ENCODE measurements around the gene LEF1.
A peak's percentile ranks its signal among the peaks of the same experiment; 100 is the strongest.

LEF1 gene

DNA sequence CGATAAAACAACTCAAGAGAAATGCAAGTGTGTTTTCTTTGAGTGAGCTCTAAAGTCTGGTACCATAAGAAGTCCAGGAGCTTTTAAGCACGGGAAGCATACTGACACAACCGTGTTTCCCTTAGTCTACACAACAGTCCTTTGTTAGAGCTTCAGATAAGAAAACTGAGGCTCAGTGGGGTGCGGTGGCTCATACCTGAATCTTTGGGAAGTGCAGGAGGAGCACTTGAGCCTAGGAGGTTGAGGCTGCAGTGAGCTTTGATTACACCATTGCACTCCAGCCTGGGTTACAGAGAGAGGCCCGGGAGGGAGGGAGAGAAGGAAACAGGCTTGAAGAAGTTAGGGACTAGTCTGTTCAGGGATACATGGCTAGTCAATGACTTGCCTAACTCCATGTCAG lies 21.9 kb downstream of the LEF1 start:
- no peak for DNase-seq

GRCh38 chr4:108146336-108146735 lies 22.4 kb downstream of the LEF1 start:
- DNase-seq: no peak

DNA sequence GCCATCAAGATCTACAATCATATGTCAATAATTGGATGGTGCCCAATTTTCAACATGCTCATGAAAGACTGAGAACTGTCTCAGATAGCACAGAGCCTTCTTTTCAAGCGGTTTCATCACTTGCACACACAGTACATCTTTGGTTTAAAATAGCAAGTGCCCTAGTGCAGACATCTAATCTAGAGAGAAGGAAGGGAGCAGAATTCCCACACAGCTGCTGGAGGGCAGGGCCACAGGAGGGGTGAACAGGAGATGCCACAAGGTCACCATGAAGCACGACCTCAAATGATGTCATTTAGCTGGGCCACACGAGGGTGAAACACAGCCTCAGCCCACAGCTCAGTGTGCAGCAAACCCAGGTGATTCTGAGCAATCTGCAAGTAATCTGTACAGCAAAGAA lies 24.3 kb downstream of the LEF1 start:
- peak; percentile 63 to 66 for DNase-seq

DNA sequence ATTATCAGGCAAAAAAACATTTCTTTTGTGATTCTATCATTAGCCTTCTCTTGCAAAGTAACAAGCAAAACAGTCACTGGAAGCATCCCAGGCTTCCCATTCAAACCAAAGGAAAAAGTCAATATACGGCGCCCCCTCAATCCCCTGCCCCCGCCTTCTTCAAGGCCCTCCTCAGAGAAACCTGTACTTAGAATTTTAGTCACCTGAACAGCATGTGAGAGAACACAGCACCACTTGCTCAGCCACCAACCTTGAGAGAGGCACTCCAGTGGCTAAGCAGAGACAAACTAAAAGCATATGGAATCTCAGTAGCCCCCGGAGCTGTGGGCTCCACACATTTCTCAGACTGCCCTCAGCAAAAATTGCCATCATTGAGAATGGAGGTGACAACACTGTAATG lies 25.2 kb downstream of the LEF1 start:
- DNase-seq: no peak

GRCh38 chr4:108142870-108143269 lies 25.9 kb downstream of the LEF1 start:
- DNase-seq: no peak

DNA sequence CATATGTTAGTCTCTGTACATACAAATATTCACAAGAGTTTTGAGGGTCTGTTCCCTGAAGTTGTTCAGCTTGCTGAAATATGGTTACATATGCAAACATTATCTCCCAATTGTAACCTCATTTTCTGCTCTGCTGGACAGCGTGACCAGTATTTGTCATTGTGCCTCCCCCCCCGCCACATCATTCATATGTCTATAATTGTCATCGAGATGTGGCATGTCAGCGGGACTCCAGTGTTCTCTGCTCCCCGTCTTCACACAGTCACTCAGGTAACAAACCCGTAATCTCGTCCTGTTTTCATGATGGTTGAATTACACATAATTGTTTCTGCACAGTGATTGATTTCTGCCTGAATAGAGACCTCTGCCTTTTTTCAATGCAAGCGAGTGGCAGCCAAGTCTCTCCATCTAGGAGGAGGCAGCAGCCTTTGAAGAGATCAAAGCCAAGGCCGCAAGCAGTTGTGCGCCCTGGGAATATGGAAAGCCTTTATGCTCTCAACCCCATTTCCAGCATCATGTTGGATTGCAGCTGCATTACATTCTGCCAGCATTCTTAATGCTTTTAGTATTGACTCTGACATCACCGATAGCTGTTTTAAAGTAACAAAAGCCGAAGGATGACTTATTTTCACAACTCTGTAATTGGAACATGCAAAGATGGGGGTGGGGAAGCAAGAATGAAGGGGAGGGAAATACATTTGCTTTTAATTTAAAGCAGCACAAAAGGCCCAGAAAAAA lies 27.4 kb downstream of the LEF1 start:
- peak in 1 of 2 experiments; percentile 52 for DNase-seq

GRCh38 chr4:108140328-108140727 lies 28.4 kb downstream of the LEF1 start:
- no peak for DNase-seq

DNA sequence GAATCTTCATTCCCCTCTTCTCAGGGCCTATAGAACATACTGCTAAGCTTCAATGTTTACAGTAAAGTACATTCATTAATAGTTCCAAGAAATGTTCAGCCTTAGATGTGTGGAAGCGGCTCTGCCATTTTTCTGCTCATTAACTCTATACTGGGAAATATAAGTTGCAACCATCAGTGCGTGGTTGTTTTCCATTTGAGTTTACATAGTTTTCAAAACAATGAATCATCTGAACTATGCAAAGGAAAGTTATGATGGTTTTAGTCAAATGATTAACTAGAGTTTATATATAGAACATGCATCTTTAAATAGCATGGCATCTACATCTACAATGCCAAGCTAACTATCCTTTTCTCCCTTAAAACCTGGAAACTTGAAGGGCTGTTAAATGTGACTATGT lies 29.6 kb downstream of the LEF1 start:
- DNase-seq: no peak

DNA sequence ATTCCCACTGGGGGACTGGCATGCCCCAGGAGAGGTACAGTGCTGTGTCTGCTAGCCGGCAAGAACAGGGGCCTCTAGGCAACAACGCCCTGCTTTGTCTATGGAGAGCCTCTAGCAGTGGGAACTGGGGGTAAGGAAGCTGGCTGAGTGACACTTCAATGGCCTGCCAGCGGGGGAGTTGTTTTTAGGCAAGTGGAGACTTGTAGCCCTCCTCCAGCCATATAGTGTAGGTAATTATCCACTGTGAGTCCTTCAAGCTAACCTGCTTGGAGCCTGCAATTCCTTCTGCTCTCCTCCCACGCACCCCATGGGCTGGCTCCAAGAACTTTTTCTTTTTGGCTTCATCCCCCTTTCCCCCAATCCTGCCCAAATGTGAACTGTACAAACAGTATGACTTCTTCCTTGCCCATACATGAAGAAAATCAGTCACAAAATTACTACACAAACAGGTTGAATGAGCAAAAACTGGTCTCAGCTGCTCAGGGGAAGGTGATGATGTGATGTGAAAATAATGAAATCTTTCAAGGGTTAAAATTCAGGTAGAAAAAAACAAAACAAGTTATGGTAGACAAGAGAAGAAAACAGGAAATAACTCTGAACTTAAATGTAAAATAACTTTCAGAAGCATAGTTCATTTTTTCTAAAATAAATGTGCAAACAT lies 33.1 kb downstream of the LEF1 start:
- no peak for DNase-seq

DNA sequence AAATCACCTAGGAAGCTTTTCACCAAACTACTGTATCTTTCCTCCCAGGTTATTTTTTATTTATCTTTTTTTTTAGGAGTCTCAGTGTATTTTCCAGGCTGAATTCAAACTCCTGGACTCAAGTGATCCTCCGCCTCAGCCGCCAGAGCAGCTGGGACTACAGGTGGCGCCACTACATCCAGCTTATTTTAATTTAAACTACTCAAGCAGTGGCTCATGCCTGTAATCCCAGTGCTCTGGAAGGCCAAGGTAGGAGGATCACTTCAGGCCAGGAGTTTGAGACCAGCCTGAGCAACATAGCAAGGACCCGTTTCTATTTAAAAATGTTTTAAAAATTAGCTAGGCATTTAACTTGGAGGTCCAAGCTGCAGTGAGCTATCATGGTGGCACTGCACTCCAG lies 37.8 kb downstream of the LEF1 start:
- no peak for DNase-seq

- DNase-seq: no peak
Observed at GRCh38 chr4:108129196-108129595, 39.5 kb downstream of the LEF1 start.

- DNase-seq: no peak
Observed at GRCh38 chr4:108126806-108127205, 41.9 kb downstream of the LEF1 start.

- DNase-seq: no peak
Observed at GRCh38 chr4:108120789-108121188, 47.9 kb downstream of the LEF1 start.

- DNase-seq: no peak
Observed at GRCh38 chr4:108119199-108119800, 49.4 kb downstream of the LEF1 start.

GRCh38 chr4:108118505-108118904 lies 50.2 kb downstream of the LEF1 start:
- no peak for DNase-seq

- no peak for DNase-seq
Observed at GRCh38 chr4:108117418-108118182, 51.1 kb downstream of the LEF1 start.

DNA sequence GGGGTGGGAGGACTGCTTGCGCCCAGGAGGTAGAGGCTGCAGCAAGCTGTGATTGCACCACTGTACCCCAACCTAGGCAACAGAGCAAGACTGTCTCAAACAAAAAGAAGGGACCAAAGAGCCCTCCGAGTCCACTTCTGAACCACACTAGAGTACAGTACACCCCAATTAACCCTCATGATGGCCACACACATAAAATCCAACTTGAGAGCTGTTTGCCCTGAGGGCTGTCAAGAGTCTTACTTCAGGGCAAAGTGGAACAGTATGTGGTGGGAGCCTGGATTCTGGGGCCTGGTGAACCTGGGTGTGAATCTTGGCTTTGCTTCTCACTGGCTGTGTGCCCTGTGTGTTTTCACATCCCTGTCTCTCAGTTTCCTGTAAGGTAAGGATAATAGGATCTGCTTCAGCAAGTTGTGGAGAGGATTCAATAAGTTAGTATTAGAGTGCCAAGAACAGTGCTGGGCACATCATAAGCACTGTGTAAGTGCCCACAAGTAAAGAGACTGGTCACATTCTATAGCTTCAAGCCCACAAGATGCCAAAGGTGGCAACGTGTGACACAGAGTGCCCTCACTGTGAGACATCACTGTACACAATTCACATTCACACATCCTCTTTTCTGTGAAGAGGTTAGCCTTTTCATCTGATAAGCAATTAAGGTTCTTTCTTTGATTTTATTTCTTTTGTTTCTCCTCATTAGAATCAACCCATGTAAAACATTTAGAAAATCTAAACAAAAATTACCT lies 52.1 kb downstream of the LEF1 start:
- no peak for DNase-seq

- no peak for DNase-seq
Observed at GRCh38 chr4:108115168-108115526, 53.6 kb downstream of the LEF1 start.

GRCh38 chr4:108114503-108114902 lies 54.2 kb downstream of the LEF1 start:
- DNase-seq: no peak

GRCh38 chr4:108113229-108113628 lies 55.5 kb downstream of the LEF1 start:
- DNase-seq: peak; percentile 51 to 54

GRCh38 chr4:108111781-108112180 lies 57.0 kb downstream of the LEF1 start:
- no peak for DNase-seq

DNA sequence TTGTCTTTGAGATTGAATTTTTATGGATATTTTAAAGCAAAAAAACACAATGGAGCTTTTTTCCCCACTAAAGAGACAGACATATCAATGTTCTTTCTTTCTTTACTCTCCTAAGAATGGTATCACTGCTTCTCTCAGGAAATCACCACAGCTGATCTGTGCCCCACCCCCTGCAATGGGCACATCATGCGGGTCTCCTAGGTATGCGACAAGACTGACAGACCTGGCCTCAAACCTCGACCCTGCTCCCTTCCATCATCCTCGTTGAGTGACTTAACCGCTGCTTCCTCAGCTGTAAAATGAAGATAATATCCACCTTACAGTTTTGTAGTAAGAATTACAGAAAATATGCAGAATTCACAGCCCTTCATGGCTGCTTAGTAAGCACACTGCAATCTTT lies 58.3 kb downstream of the LEF1 start:
- DNase-seq: no peak

- DNase-seq: no peak
Observed at GRCh38 chr4:108109997-108110416, 58.7 kb downstream of the LEF1 start.

All from activated T-cell treated with anti-CD3 and anti-CD28 coated beads, Interleukin-2, amount 50 U/mL, for 48 hours (primary cell).